Calu3 (cell line): ENCODE measurements around the gene CHP2. TPM values are rescaled to one million over a fixed set of nuclear protein-coding genes. Genes with fewer than 3 reads are reported as not detected.
"Not testable (repeated sequence)": the region's sequence is repeated elsewhere in the genome, so short reads cannot be mapped to it uniquely, and the experiment has no call there.

ENCODE experiments used
- BruUV-seq: library from RNA; stranded (reverse); fragments of 400-500 nt; replicated peaks from 2 replicates; lab custom pipeline; 2021; lab: Mats Ljungman, UMichigan
- CTCF ChIA-PET: fragments of 300-600 bp; sonication (Branson Sonifier 250); formaldehyde crosslinking; loops from one replicate; lab custom pipeline; 2022; ENCODE audit warnings: antibody characterized with exemption; lab: Charles Lee
- DNase-seq: peaks from one replicate; pipeline ENCODE4 v3.0.0; 2022
- H3K27ac Mint-ChIP-seq: one replicate; pipeline ENCODE4 v1.8.0; 2022; ENCODE audit warnings: mixed read lengths; ENCODE audit not compliant: unreplicated experiment
- H3K27me3 Mint-ChIP-seq: one replicate; pipeline ENCODE4 v1.8.0; 2022; ENCODE audit warnings: mixed read lengths; ENCODE audit not compliant: unreplicated experiment
- H3K36me3 Mint-ChIP-seq: one replicate; pipeline ENCODE4 v1.8.0; 2022; ENCODE audit warnings: mild to moderate bottlenecking, moderate library complexity, mixed read lengths; ENCODE audit not compliant: insufficient read depth, unreplicated experiment
- H3K4me1 Mint-ChIP-seq: one replicate; pipeline ENCODE4 v1.8.0; 2022; ENCODE audit warnings: mild to moderate bottlenecking, low read depth, mixed read lengths; ENCODE audit not compliant: unreplicated experiment
- H3K4me3 Mint-ChIP-seq: one replicate; pipeline ENCODE4 v1.8.0; 2022; ENCODE audit warnings: mild to moderate bottlenecking, low read depth, moderate library complexity, mixed read lengths; ENCODE audit not compliant: unreplicated experiment
- H3K9me3 Mint-ChIP-seq: one replicate; pipeline ENCODE4 v1.8.0; 2022; ENCODE audit warnings: low read depth, mixed read lengths; ENCODE audit not compliant: unreplicated experiment
- intact Hi-C: fragments of 100-400 bp; cut with micrococcal nuclease; formaldehyde crosslinking; loops from one replicate; pipeline ENCODE4 v1.10.0; 2022; ENCODE audit not compliant: unreplicated experiment
- total RNA-seq: library from RNA; stranded (reverse); gene quantifications from 2 replicates; pipeline ENCODE4 v1.2.3, GENCODE V29; 2022
- TF ChIP-seq, protein P1 (sequence below): fragments of 200-600 bp; IDR thresholded peaks from one replicate; pipeline ENCODE4 v1.8.0; 2022; ENCODE audit warnings: antibody characterized with exemption; ENCODE audit not compliant: unreplicated experiment

The CHP2 gene
- total RNA-seq, 1 experiment from 2014 or later, result not detected

DNA sequence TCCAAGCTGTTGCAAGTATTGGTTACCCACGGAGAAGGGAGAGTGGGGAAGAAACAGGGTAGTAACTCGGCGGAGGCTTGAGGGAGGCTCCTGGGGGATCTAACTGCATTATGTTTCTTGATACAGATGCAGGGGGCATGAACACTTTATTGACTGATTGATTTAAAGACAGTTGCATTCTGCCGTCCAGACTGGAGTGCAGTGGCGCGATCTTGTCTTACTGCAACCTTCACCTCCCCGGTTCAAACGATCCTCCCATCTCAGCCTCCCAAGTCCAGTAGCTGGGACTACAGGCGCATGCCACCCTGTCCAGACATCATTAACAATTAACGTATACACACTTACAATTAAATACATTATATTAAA, 26.7 kb upstream of the CHP2 start:
- intact Hi-C loops, result loop anchor here (1.0 kb wide), 1 partner anchor 50 kb away; the partner anchor contains the start of gene PLK1
- Mint-ChIP-seq H3K36me3 (peaks cover 6% of the 10 kb centered on the region), H3K27ac (peak overlapping the region; percentile 5), H3K4me1 (peaks cover 20% of the 10 kb centered on the region), H3K27me3 (peaks cover 6% of the 10 kb centered on the region), H3K4me3 (peak overlapping the region; percentile 24), H3K9me3 (no peaks in the 10 kb centered on the region)
- BruUV-seq, result no TSS peak
- CTCF ChIA-PET, result interaction anchor here (1.0 to 1.2 kb wide), 3 partner anchors 16 to 87 kb away, joined by 3 to 19 read pairs (median 6); partner anchors contain the start of genes DCTN5, PALB2 and PLK1
- TF ChIP-seq, protein P1, sequence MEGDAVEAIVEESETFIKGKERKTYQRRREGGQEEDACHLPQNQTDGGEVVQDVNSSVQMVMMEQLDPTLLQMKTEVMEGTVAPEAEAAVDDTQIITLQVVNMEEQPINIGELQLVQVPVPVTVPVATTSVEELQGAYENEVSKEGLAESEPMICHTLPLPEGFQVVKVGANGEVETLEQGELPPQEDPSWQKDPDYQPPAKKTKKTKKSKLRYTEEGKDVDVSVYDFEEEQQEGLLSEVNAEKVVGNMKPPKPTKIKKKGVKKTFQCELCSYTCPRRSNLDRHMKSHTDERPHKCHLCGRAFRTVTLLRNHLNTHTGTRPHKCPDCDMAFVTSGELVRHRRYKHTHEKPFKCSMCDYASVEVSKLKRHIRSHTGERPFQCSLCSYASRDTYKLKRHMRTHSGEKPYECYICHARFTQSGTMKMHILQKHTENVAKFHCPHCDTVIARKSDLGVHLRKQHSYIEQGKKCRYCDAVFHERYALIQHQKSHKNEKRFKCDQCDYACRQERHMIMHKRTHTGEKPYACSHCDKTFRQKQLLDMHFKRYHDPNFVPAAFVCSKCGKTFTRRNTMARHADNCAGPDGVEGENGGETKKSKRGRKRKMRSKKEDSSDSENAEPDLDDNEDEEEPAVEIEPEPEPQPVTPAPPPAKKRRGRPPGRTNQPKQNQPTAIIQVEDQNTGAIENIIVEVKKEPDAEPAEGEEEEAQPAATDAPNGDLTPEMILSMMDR, result no peak
- DNase-seq, result no peak

DNA sequence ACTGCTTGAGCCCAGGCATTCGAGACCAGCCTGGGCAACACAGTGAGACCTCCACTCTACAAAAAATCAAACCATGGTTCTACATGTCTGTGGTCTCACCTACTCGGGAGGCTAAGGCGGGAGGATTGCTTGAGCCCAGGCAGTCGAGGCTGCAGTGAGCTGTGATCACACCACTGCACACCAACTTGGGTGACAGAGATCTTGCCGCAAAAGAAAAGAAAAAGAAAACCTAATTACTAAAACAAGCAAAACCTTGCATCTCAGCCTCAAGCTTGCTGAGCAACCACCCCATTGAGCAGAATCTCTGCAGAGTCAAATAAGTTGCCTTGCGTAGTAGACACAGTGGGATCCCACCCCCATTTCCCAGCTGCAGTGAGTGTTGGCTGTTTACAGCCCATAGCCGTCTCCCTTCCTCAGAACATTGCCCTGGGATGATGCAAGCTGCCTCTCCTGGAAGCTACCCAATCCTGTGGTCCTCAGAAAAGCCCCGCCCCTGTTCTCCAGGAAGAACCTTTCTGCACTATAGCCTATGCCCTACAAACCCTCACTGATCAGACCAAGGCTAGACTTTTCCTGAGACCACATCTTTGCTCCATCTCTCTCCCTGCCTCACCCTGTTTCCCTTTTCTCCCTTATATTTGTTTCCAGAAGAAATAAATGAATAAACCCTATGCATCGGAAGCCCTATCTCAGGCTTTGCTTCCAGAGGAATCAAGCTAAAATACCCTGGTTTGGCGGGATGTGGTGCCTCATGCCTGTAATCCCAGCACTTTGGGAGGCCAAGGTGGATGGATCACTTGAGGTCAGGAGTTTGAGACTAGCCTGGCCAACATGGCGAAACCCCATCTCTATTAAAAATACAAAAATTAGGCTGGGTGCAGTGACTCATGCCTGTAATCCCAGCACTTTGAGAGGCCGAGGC, 25.1 kb upstream of the CHP2 start:
- Mint-ChIP-seq H3K27ac (peak overlapping the region; percentile 45), H3K36me3 (peaks cover 6% of the 10 kb centered on the region)
- CTCF ChIA-PET, result interaction anchor here (0.6 to 0.8 kb wide), 2 partner anchors 52 to 280 kb away, joined by 3 to 4 read pairs; partner anchors contain the start of gene PLK1

DNA sequence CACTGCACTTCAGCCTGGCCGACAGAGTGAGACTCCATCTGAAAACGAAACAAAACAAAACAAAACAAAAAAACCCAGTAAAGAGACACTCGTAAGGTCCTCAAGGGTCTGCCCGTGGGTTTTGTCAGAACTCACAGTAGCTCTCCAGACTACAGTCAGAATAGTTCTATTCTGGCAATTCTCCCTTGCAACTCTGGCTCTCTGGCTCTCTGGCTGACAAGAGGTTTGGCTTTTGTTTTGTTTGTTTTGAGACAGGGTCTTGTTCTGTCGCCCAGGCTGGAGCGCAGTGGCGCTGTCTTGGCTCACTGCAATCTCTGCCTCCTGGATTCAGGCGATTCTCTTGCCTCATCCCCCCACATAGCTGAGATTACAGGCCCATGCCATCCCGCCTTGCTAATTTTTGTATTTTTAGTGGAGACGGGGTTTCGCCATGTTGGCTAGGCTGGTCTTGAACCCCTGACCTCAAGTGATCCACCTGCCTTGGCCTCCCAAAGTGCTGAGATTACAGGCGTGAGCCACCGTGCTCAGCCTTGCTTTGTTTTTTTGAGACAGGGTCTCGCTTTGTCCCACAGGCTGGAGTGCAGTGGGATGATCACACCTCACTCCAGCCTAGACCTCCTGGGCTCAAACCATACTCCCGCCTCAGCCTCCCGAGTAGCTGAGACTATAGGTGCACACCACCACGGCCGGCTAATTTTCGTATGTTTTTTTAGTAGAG, 20.5 kb upstream of the CHP2 start:
- H3K27ac Mint-ChIP-seq, result no peak overlapping the region
- H3K36me3 Mint-ChIP-seq, result peaks cover 6% of the 10 kb centered on the region
- H3K27me3 Mint-ChIP-seq, result peaks cover 28% of the 10 kb centered on the region
- CTCF ChIA-PET, result interaction anchor here (0.7 to 1.5 kb wide), 2 partner anchors 86 to 276 kb away, joined by 3 read pairs; no protein-coding TSS in a partner anchor
- DNase-seq, result no peak
- TF ChIP-seq, protein P1, result no peak
- no TSS peak for BruUV-seq
- no peaks in the 10 kb centered on the region for H3K9me3 Mint-ChIP-seq
- intact Hi-C loops, result no loop called here
- peaks cover 8% of the 10 kb centered on the region for H3K4me1 Mint-ChIP-seq
- no peak overlapping the region for H3K4me3 Mint-ChIP-seq

More for the DNA sequence above, 25.1 kb upstream of the CHP2 start:
- no TSS peak for BruUV-seq
- intact Hi-C loops, result no loop called here
- no peak overlapping the region for H3K4me3 Mint-ChIP-seq
- no peaks in the 10 kb centered on the region for H3K9me3 Mint-ChIP-seq
- TF ChIP-seq, protein P1, result no peak
- H3K4me1 Mint-ChIP-seq, result peaks cover 18% of the 10 kb centered on the region
- peak; percentile 71 for DNase-seq
- no peaks in the 10 kb centered on the region for H3K27me3 Mint-ChIP-seq

DNA sequence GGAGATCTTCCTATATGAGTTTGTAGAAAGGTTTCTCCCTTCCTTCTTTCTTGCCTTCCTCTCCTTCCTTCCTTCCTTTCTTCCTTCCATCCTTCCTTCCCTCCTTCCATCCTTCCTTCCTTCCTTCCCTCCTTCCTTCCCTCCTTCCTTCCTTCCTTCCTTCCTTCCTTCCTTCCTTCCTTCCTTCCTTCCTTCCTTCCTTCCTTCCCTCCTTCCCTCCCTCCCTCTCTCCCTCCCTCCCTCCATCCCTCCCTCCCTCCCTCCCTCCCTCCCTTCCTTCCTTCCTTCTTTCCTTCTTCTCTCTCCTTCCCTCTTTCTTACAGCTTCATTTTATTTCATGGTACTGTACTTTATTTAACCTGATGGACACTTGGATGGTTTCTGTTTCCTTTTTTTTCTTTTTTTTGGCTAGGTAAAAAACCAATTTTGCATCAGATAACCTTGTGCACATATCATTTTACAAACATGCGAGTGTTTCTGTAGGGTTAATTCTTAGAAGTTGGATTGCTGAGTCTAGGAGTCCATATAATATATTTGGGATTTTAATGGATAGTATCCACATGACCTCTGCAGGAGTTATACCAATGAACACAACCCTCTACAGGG, 17.3 kb upstream of the CHP2 start:
- DNase-seq, H3K4me1 Mint-ChIP-seq, CTCF ChIA-PET, H3K36me3 Mint-ChIP-seq, H3K9me3 Mint-ChIP-seq, H3K27ac Mint-ChIP-seq, BruUV-seq, H3K4me3 Mint-ChIP-seq: not testable (repeated sequence)
- H3K27me3 Mint-ChIP-seq, result peaks cover 54% of the 10 kb centered on the region
- intact Hi-C loops, result loop anchor here (5.0 kb wide), 1 partner anchor 65 kb away; no protein-coding TSS in a partner anchor
